GM12878 (cell line): ENCODE results near the gene FBXL14. TPM values are rescaled to one million over a fixed set of nuclear protein-coding genes. Genes with fewer than 3 reads are reported as not detected.

ENCODE experiments used
- ATAC-seq: fragments of 200-7000 bp; cut with Tn5 transposase; 3 replicates; pipeline ENCODE4 v1.9.1; 2020; ENCODE audit warnings: mild to moderate bottlenecking, moderate library complexity
- BruUV-seq: library from RNA; stranded (reverse); fragments of 400-500 nt; replicated peaks from 2 replicates; lab custom pipeline; 2021; lab: Mats Ljungman, UMichigan
- CTCF ChIA-PET: fragments of 300-600 bp; sonication (Branson Sonifier 250); formaldehyde crosslinking; extraction: SDS; loops from one replicate; lab custom pipeline; 2021; ENCODE audit warnings: inconsistent platforms; lab: Yijun Ruan, JAX
- POLR2A ChIA-PET: fragments of 350-600 bp; formaldehyde crosslinking; extraction: SDS; loops from one replicate; lab custom pipeline; 2021; ENCODE audit warnings: inconsistent platforms; lab: Charles Lee
- RAD21 ChIA-PET: fragments of 300-600 bp; sonication (Branson Sonifier 250); formaldehyde crosslinking; loops from one replicate; lab custom pipeline; 2023; ENCODE audit warnings: antibody characterized with exemption; ENCODE audit not compliant: unreplicated experiment; lab: Charles Lee
- SMC1A ChIA-PET: fragments of 300-600 bp; sonication (Branson Sonifier 250); formaldehyde crosslinking; loops from one replicate; lab custom pipeline; 2023; ENCODE audit not compliant: unreplicated experiment, uncharacterized antibody; lab: Charles Lee
- DNase-seq: peaks from one replicate; pipeline ENCODE4 v3.0.0-alpha.2; 2011; ENCODE audit warnings: low read depth, low spot score
- FAIRE-seq: peaks from 3 replicates; lab custom pipeline; 2011; peaks lifted over from hg19 to GRCh38; lab: Jason Lieb, UNC
- H2AFZ ChIP-seq: 2 replicates; pipeline ENCODE4 v1.6.0; 2011; ENCODE audit warnings: low read depth, low read length, control low read depth; ENCODE audit not compliant: control insufficient read depth
- H3K27ac ChIP-seq: 2 replicates; pipeline ENCODE4 v1.5.1; 2011; ENCODE audit warnings: control low read depth; ENCODE audit not compliant: control insufficient read depth, insufficient read depth
- H3K27me3 ChIP-seq, 2 experiments: replicated peaks in 1 of 2; 2 replicates each; pipeline versions ENCODE4 v1.6.0 to v1.6.1; 2011; ENCODE audit warnings: low read length in 1 of 2; ENCODE audit not compliant: control insufficient read depth in 2 of 2, insufficient read depth in 2 of 2
- H3K36me3 ChIP-seq, 2 experiments: 2 replicates each; pipeline ENCODE4 v1.5.1; 2011; ENCODE audit warnings: low read length in 1 of 2; ENCODE audit not compliant: control insufficient read depth in 2 of 2, insufficient read depth in 2 of 2
- H3K4me1 ChIP-seq: 2 replicates; pipeline ENCODE4 v1.6.1; 2011; ENCODE audit warnings: mild to moderate bottlenecking, low read length, moderate library complexity, mixed read lengths; ENCODE audit not compliant: control insufficient read depth, insufficient read depth
- H3K4me2 ChIP-seq: 2 replicates; pipeline ENCODE4 v1.6.0; 2011; ENCODE audit warnings: control low read depth; ENCODE audit not compliant: control insufficient read depth, insufficient read depth
- H3K4me3 ChIP-seq: fragments of 200-600 bp; sonication (generic); 2 replicates; pipeline ENCODE4 v1.5.1; 2016
- H3K79me2 ChIP-seq: 2 replicates; pipeline ENCODE4 v1.6.0; 2011; ENCODE audit warnings: low read length; ENCODE audit not compliant: control insufficient read depth, insufficient read depth
- H3K9ac ChIP-seq: 2 replicates; pipeline ENCODE4 v1.8.0; 2011; ENCODE audit warnings: low read length, control low read depth, mixed read lengths; ENCODE audit not compliant: control insufficient read depth, insufficient read depth
- H3K9me3 ChIP-seq: replicated peaks from 3 replicates; pipeline ENCODE4 v1.5.1; 2011; ENCODE audit warnings: mild to moderate bottlenecking, low read length; ENCODE audit not compliant: control insufficient read depth, insufficient read depth
- H4K20me1 ChIP-seq: 2 replicates; pipeline ENCODE4 v1.6.0; 2011; ENCODE audit not compliant: control insufficient read depth, insufficient read depth
- ATF7 ChIP-seq: fragments of 450-650 bp; IDR thresholded peaks from 2 replicates; pipeline ENCODE4 v1.6.1; 2016; ENCODE audit warnings: low read depth, mild to moderate bottlenecking
- BHLHE40 ChIP-seq, 2 experiments: fragments of 450-650 bp in 1 of 2; IDR thresholded peaks; 2 replicates each; pipeline ENCODE4 v1.6.1; 2011 to 2017; ENCODE audit warnings: low read depth in 2 of 2, borderline replicate concordance in 1 of 2, improper control_type of control experiment in 1 of 2, low read length in 1 of 2, mild to moderate bottlenecking in 1 of 2
- CREM ChIP-seq: IDR thresholded peaks from 2 replicates; pipeline ENCODE4 v1.6.1; 2014; ENCODE audit warnings: antibody characterized with exemption, low read depth
- CTCF ChIP-seq, 3 experiments: IDR thresholded peaks in 2 of 3; conservative IDR thresholded peaks in 1 of 3; 2 replicates each; pipeline ENCODE4 v1.5.1; 2011; ENCODE audit warnings: low read depth in 3 of 3, low read length in 3 of 3, mild to moderate bottlenecking in 3 of 3, control low read depth in 2 of 3, moderate library complexity in 2 of 3, inconsistent platforms in 1 of 3, mixed read lengths in 1 of 3; ENCODE audit not compliant: control insufficient read depth in 2 of 3, insufficient read depth in 1 of 3; ENCODE audit errors: extremely low read depth in 1 of 3
- DPF2 ChIP-seq: fragments of 450-650 bp; IDR thresholded peaks from 2 replicates; pipeline ENCODE4 v1.6.1; 2017; ENCODE audit warnings: mild to moderate bottlenecking
- GATAD2B ChIP-seq: fragments of 450-650 bp; conservative IDR thresholded peaks from 2 replicates; pipeline ENCODE4 v1.6.1; 2017; ENCODE audit warnings: low read depth, mild to moderate bottlenecking, moderate library complexity
- MEF2B ChIP-seq: fragments of 450-650 bp; IDR thresholded peaks from 2 replicates; pipeline ENCODE4 v1.6.1; 2018; ENCODE audit warnings: mild to moderate bottlenecking, moderate library complexity; ENCODE audit not compliant: partially characterized antibody, poor library complexity, severe bottlenecking
- NFYB ChIP-seq: IDR thresholded peaks from 2 replicates; pipeline ENCODE4 v1.6.1; 2011; ENCODE audit warnings: low read depth, mild to moderate bottlenecking, low read length, improper control_type of control experiment, moderate library complexity; ENCODE audit not compliant: insufficient read depth
- NR2C1 ChIP-seq: fragments of 450-650 bp; IDR thresholded peaks from 2 replicates; pipeline ENCODE4 v1.6.1; 2017; ENCODE audit warnings: antibody characterized with exemption, mild to moderate bottlenecking, moderate library complexity
- NR2F1 ChIP-seq: fragments of 450-650 bp; conservative IDR thresholded peaks from 2 replicates; pipeline ENCODE4 v1.6.1; 2017; ENCODE audit warnings: mild to moderate bottlenecking
- SMARCA5 ChIP-seq: fragments of 450-650 bp; IDR thresholded peaks from 2 replicates; pipeline ENCODE4 v1.6.1; 2017; ENCODE audit warnings: mild to moderate bottlenecking
- WGBS: methylation state at CpG from one replicate; pipeline ENCODE4 v1.1.6; 2016; ENCODE audit warnings: low lambda C conversion rate; ENCODE audit not compliant: insufficient replicate concordance, insufficient coverage; ENCODE audit errors: missing lambda C conversion rate; 5-methylcytosine and 5-hydroxymethylcytosine counted together
- in situ Hi-C: fragments of 300-500 bp; cut with MboI; formaldehyde crosslinking; loops from 9 replicates; pipeline ENCODE4 v1.14.3; 2018; ENCODE audit warnings: mixed read lengths
- intact Hi-C: fragments of 100-400 bp; cut with micrococcal nuclease; formaldehyde crosslinking; loops from one replicate; pipeline ENCODE4 v1.14.2; 2022; ENCODE audit not compliant: unreplicated experiment
- polyA plus RNA-seq, 11 experiments: library from polyadenylated mRNA; depleted of rRNA in 4 of 11; unstranded in 6 of 11; stranded (reverse) in 5 of 11; fragments of >200 nt; fragmentation: Nextera tagmentation in 4 of 11; fragmentation: Illumina TruSeq in 1 of 11; extraction: Ambion mirVana in 4 of 11; extraction: Trizol in 1 of 11; gene quantifications; 1 replicate in 1 of 11; 2 replicates in 10 of 11; pipeline versions ENCODE4 v1.2.1 to v1.2.3, GENCODE V29; 2011 to 2016; ENCODE audit warnings: inconsistent platforms in 2 of 11, missing spikeins in 2 of 11, low read depth in 1 of 11
- total RNA-seq, 4 experiments: library from RNA; depleted of rRNA in 3 of 4; stranded (reverse); fragments of >200 nt in 3 of 4; fragmentation: Illumina TruSeq in 1 of 4; extraction: Trizol in 1 of 4; gene quantifications; 2 replicates each; pipeline versions ENCODE4 v1.2.1 to v1.2.3, GENCODE V29; 2013 to 2021

The FBXL14 gene
- total and polyA plus RNA-seq, 10 of the 15 experiments (the other 5 are each of a cell fraction or from before 2014, with no cell fraction given) = 0.44 to 19.0 (median 2.9) TPM

- no peaks in the 10 kb centered on the region for H3K79me2 ChIP-seq
- H3K27ac ChIP-seq = no peak overlapping the region
- peaks cover 2 to 4% of the 10 kb centered on the region in 2 experiments; a peak in 2 of 4 replicates for H3K27me3 ChIP-seq
- TF ChIP-seq CREM = no peak
- WGBS = 64% methylated on average over 23 of the region's 23 CpGs
- H3K4me1 ChIP-seq = peaks cover 6% of the 10 kb centered on the region; the same call in 1 of the 2 replicates
- ChIA-PET POLR2A (interaction anchor here (1.3 kb wide), 2 partner anchors 10 to 25 kb away, joined by 4 to 5 read pairs; no protein-coding TSS in a partner anchor), CTCF (interaction anchor here (0.6 to 7.3 kb wide), 11 partner anchors 14 to 513 kb away, joined by 3 to 112 read pairs (median 3); no protein-coding TSS in a partner anchor), RAD21 (interaction anchor here (0.9 to 2.7 kb wide), 4 partner anchors 12 to 513 kb away, joined by 3 to 18 read pairs (median 8); no protein-coding TSS in a partner anchor), SMC1A (interaction anchor here (0.7 to 2.2 kb wide), 6 partner anchors 29 to 513 kb away, joined by 3 to 11 read pairs (median 4); no protein-coding TSS in a partner anchor)
- peak overlapping the region; percentile 72 for H3K4me2 ChIP-seq
- no peak overlapping the region for H3K9ac ChIP-seq
- intact Hi-C loops = loop anchor here (5.0 kb wide), 2 partner anchors 161 to 311 kb away; no protein-coding TSS in a partner anchor
- ATAC-seq (no peak), FAIRE-seq (no peak), DNase-seq (no peak)
- in situ Hi-C loops = no loop called here
- peak overlapping the region; percentile 59; the same call in 1 of the 2 replicates for H3K4me3 ChIP-seq
- H3K9me3 ChIP-seq = no peaks in the 10 kb centered on the region
- BruUV-seq = no TSS peak
- no peaks in the 10 kb centered on the region; the same call in 1 of the 2 replicates for H4K20me1 ChIP-seq
- H2AFZ ChIP-seq = no peak overlapping the region
- no peaks in the 10 kb centered on the region for H3K36me3 ChIP-seq
These were observed 36.6 kb upstream of the FBXL14 start for GRCh38 chr12:1630827-1631591.

DNA sequence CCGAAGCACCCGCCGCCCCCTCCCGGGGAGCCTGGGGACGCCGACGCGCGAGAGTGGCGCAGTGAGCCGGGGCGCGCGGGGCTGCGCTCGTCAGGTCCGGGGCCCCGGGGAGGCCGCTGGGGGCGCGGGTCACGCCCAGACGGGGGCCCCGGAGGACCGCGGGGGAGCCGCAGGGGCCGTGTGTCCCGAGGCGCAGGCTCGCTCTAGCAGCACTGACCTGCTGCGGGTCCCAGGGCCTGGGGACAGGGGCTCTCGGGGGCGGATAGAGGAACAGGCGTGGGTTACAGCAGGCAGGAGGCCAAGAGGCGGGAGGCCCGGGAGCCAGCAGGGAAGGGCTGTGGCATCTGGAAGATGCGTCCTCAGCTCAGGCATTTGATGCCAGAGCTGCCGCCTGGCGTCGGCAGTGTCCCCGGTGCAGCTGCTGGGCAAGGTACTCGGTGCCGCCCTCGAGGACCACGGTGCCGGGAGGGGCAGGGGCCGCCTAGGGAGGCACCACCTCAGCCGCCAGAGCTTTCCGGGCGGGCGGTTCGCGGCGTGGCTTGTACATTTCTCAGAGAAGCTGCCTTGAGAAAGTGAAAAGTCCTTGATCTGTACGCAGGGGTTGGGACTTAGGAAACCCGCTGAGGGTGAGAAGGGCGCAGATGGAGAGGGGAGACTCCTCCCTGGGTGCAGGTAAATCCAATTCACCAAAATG is 35.9 kb upstream of the FBXL14 start:
- Histone ChIP-seq H3K9ac (no peak overlapping the region), H3K4me3 (peak overlapping the region; percentile 59), H3K36me3 (no peaks in the 10 kb centered on the region), H3K4me2 (peak overlapping the region; percentile 72), H3K9me3 (no peaks in the 10 kb centered on the region), H2AFZ (no peak overlapping the region; the same call in 1 of the 2 replicates), H3K4me1 (peaks cover 6% of the 10 kb centered on the region; the same call in 1 of the 2 replicates), H3K79me2 (no peaks in the 10 kb centered on the region), H4K20me1 (no peaks in the 10 kb centered on the region; the same call in 1 of the 2 replicates), H3K27me3 (peaks cover 2 to 4% of the 10 kb centered on the region in 2 experiments; a peak in 2 of 4 replicates), H3K27ac (no peak overlapping the region)
- BruUV-seq = no TSS peak
- 5% methylated on average over 45 of the region's 58 CpGs for WGBS
- in situ Hi-C loops = no loop called here
- ATAC-seq (peak; percentile 77), FAIRE-seq (no peak), DNase-seq (no peak)
- ChIA-PET POLR2A (interaction anchor here (1.3 kb wide), 2 partner anchors 9 to 24 kb away, joined by 4 to 5 read pairs; no protein-coding TSS in a partner anchor), RAD21 (interaction anchor here (0.5 to 2.7 kb wide), 8 partner anchors 11 to 514 kb away, joined by 3 to 18 read pairs (median 4); no protein-coding TSS in a partner anchor), CTCF (interaction anchor here (0.6 to 2.8 kb wide), 19 partner anchors 8 to 512 kb away, joined by 3 to 27 read pairs (median 3); no protein-coding TSS in a partner anchor), SMC1A (interaction anchor here (0.7 to 2.2 kb wide), 6 partner anchors 28 to 512 kb away, joined by 3 to 11 read pairs (median 4); no protein-coding TSS in a partner anchor)
- intact Hi-C loops = loop anchor here (5.0 kb wide), 2 partner anchors 162 to 312 kb away; no protein-coding TSS in a partner anchor
- TF ChIP-seq NFYB (no peak), BHLHE40 (IDR thresholded peaks at IDR 0.05; ENCODE audit: borderline replicate concordance in 1 of 2, low read depth in 2 of 2, low read length in 1 of 2) (peak in 1 of 2 experiments; percentile 19; a peak in 1 of 4 replicates), MEF2B (no peak), ATF7 (no peak), SMARCA5 (0 out of 2 replicates have a peak, but pooled peaks have one; percentile 21), GATAD2B (peak; percentile 72), NR2F1 (peak; percentile 42; the same call in 1 of the 2 replicates), NR2C1 (no peak), DPF2 (peak; percentile 44), CTCF (IDR thresholded peaks at IDR 0.05 in 2 of 3, conservative IDR thresholded peaks at IDR 0.05 in 1 of 3; ENCODE audit: control insufficient read depth in 2 of 3, extremely low read depth in 1 of 3, insufficient read depth in 1 of 3, low read depth in 3 of 3, low read length in 3 of 3) (peak in 2 of 3 experiments; percentile 23 to 25; a peak in 1 of 6 replicates)
